ENCODE measurements around the gene NRBF2.

DNA sequence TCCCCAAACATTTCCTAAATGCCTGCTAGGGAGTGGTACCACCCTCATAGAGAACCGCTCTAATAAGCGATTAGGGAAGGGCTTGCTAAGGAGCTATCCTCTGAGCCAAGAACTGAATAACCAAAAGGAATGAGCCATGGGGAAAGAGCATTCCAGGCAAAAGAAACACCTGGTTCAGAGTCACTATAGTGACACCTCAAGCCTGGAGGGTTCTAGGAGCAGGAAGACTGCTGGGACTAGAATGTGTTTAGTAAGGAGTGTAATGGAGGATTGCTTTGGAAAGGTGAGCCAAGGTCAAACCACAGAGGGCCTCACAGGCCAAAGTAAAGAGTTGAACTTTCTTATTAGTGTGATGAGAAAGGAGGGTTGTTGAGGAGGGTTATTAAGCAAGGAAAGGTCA lies 38.7 kb upstream of the NRBF2 start:
- TF ChIP-seq, protein P1, sequence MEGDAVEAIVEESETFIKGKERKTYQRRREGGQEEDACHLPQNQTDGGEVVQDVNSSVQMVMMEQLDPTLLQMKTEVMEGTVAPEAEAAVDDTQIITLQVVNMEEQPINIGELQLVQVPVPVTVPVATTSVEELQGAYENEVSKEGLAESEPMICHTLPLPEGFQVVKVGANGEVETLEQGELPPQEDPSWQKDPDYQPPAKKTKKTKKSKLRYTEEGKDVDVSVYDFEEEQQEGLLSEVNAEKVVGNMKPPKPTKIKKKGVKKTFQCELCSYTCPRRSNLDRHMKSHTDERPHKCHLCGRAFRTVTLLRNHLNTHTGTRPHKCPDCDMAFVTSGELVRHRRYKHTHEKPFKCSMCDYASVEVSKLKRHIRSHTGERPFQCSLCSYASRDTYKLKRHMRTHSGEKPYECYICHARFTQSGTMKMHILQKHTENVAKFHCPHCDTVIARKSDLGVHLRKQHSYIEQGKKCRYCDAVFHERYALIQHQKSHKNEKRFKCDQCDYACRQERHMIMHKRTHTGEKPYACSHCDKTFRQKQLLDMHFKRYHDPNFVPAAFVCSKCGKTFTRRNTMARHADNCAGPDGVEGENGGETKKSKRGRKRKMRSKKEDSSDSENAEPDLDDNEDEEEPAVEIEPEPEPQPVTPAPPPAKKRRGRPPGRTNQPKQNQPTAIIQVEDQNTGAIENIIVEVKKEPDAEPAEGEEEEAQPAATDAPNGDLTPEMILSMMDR (IDR thresholded peaks at IDR 0.05; ENCODE audit: low read depth, low read length), result no peak
- no peak for TF ChIP-seq EZH2phosphoT487 (IDR thresholded peaks at IDR 0.05; ENCODE audit: low read depth)
